Activated CD8-positive, alpha-beta T cell treated with anti-CD3 and anti-CD28 coated beads, Interleukin-2, amount 10 ng/mL, durations not matched to agents 7 days and 5 days (primary cell): ENCODE measurements around the gene FBXO15. TPM values are rescaled to one million over a fixed set of nuclear protein-coding genes. Genes with fewer than 3 reads are reported as not detected.

Experiments
- ATAC-seq: fragments of 150-1000 bp; cut with Tn5 transposase; one replicate; pipeline ENCODE4 v1.10.0; 2021; ENCODE audit warnings: moderate library complexity
- CTCF ChIA-PET: fragments of 350-600 bp; sonication (Branson Sonifier 250); formaldehyde crosslinking; loops from one replicate; lab custom pipeline; 2021; ENCODE audit warnings: antibody characterized with exemption; lab: Charles Lee
- POLR2A ChIA-PET: fragments of 350-600 bp; sonication (Branson Sonifier 250); formaldehyde crosslinking; loops from one replicate; lab custom pipeline; 2021; ENCODE audit warnings: antibody characterized with exemption; lab: Charles Lee
- DNase-seq: peaks from one replicate; pipeline ENCODE4 v3.0.0-alpha.2; 2020
- H3K27ac Mint-ChIP-seq: one replicate; pipeline ENCODE4 v1.8.0; 2021; ENCODE audit warnings: mild to moderate bottlenecking, mixed read lengths
- H3K27me3 Mint-ChIP-seq: one replicate; pipeline ENCODE4 v1.8.0; 2021; ENCODE audit warnings: low read depth, mixed read lengths
- H3K36me3 Mint-ChIP-seq: one replicate; pipeline ENCODE4 v1.8.0; 2021; ENCODE audit warnings: low read depth, mixed read lengths
- H3K4me1 Mint-ChIP-seq: one replicate; pipeline ENCODE4 v1.8.0; 2021; ENCODE audit warnings: low read depth, mixed read lengths
- H3K4me3 Mint-ChIP-seq: one replicate; pipeline ENCODE4 v1.8.0; 2021; ENCODE audit warnings: mild to moderate bottlenecking, mixed read lengths
- H3K9me3 Mint-ChIP-seq: one replicate; pipeline ENCODE4 v1.8.0; 2022; ENCODE audit warnings: mixed read lengths; ENCODE audit not compliant: insufficient read depth
- total RNA-seq, 2 experiments: library from RNA; stranded (reverse); gene quantifications; one replicate each; pipeline ENCODE4 v1.2.3, GENCODE V29; 2021

Gene FBXO15
- total RNA-seq, 2 experiments from 2014 or later = 1.3 to 2.4 TPM

DNA sequence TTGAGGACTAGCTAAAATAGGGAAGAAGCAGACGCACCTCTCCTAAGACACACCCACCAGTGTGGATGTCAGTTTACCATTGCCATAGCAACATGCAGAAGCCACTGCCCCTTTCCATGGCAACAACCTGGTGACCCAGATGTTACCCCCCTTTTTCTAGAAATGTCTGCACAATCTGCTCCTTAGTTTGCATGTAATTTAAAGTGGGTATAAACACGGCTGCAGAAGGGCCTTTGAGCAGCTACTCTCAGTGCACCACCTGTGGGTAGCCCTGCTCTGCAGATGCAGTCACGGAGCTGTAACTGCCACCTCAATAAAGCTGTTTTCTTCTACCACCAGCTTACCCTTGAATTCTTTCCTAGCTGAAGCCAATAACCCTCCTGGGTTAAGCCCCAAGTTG is 87.1 kb downstream of the FBXO15 start:
- Mint-ChIP-seq H3K27me3 (no peaks in the 10 kb centered on the region), H3K36me3 (peaks cover 12% of the 10 kb centered on the region), H3K9me3 (peaks cover 4% of the 10 kb centered on the region), H3K4me3 (no peak overlapping the region), H3K4me1 (peaks cover 29% of the 10 kb centered on the region), H3K27ac (no peak overlapping the region)
- ATAC-seq (no peak), DNase-seq (no peak)
- POLR2A ChIA-PET = interaction anchor here (0.7 to 1.1 kb wide), 2 partner anchors 9 to 22 kb away, joined by 4 to 5 read pairs; no protein-coding TSS in a partner anchor
- CTCF ChIA-PET = interaction anchor here (2.4 to 2.5 kb wide), 2 partner anchors 21 to 22 kb away, joined by 7 to 14 read pairs; no protein-coding TSS in a partner anchor

DNA sequence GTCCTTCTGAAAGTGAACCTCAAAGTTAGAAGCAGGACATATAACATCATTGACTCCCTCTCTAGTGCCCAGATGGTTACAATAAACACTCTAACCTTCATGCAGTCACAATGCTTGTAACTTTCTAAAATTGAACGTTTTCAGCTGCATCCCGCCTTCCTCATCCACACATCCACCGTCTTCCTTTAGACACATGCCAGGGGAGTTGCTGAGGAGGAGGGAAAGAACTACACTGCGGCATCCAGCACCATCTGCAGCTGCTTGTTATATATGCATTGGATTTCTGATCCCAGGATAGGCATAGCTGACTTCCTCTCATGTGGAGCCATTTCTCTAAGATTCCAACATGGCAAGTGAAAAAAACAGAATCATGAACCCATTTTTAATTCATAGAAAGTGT is 96.8 kb downstream of the FBXO15 start:
- no peaks in the 10 kb centered on the region for H3K4me1 Mint-ChIP-seq
- H3K27me3 Mint-ChIP-seq = no peaks in the 10 kb centered on the region
- ATAC-seq (no peak), DNase-seq (no peak)
- no peak overlapping the region for H3K4me3 Mint-ChIP-seq
- no peak overlapping the region for H3K27ac Mint-ChIP-seq
- CTCF ChIA-PET = no interaction called here
- POLR2A ChIA-PET = no interaction called here
- H3K9me3 Mint-ChIP-seq = peaks cover 4% of the 10 kb centered on the region
- peaks cover 8% of the 10 kb centered on the region for H3K36me3 Mint-ChIP-seq

DNA sequence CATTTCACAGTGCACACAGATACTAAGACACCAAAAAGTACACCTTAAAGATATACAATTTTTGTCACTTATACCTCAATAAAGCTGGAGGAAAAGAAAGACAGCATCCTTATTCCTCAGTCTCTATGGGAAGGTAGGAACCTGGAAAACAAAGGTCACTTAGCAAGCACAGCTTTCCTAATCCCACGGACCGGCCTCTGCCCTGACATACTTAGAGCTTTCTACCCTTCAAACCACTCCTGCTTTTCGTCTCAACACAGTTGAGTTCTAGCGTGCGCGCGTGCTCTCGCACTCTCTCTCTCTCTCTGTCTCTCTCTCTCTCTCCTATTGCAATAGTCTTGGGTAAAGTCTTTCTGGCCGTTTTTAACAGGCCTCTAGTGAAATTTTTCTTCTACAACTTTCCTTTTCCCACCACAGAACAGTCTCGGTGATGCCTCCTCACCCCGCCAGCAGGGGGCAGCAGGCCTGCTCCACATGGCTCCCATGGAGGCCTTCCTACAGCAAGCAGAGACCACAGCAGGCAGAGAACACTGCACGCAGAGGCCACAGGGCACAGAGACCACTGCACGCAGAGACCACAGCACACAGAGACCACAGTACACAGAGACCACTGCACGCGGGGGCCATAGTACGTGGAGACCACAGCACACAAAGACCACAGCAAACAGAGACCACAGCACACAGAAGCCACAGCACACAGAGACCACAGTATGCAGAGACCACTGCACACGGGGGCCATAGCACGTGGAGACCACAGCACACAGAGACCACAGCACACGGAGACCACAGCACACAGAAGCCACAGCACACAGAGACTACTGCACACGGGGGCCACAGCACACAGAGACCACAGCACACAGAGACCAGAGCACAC is 106.9 kb downstream of the FBXO15 start:
- ChIA-PET CTCF (interaction anchor here (0.7 to 2.3 kb wide), 9 partner anchors 20 to 163 kb away, joined by 3 to 18 read pairs (median 5); no protein-coding TSS in a partner anchor), POLR2A (interaction anchor here (0.6 to 1.3 kb wide), 2 partner anchors 42 to 1207 kb away, joined by 3 to 4 read pairs; no protein-coding TSS in a partner anchor)
- no peaks in the 10 kb centered on the region for H3K36me3 Mint-ChIP-seq
- ATAC-seq = peak; percentile 75
- no peaks in the 10 kb centered on the region for H3K4me1 Mint-ChIP-seq
- peak; percentile 62 for DNase-seq
- no peaks in the 10 kb centered on the region for H3K9me3 Mint-ChIP-seq
- H3K27me3 Mint-ChIP-seq = no peaks in the 10 kb centered on the region
- H3K4me3 Mint-ChIP-seq = no peak overlapping the region
- H3K27ac Mint-ChIP-seq = no peak overlapping the region

DNA sequence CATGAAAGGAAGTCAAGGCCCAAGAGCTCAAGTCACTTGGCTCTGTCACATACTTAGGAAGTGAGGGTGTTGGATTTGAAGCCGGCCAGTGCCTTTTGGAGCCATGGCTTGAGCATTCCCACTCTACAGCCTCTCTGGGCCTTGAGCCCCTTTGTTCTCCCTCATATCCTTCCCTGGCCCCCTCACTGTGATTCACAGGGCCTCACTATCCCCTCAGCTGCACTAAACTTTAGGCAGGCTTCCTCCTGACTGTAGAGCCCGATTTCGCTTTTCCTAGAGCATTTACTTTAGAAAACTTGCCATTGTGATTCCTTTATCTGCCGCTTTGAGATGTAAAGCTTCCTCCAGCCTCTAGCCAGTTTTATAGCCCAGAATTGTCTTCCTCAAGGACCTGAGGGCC is 107.6 kb downstream of the FBXO15 start:
- POLR2A ChIA-PET = interaction anchor here (0.6 kb wide), 1 partner anchor 1207 kb away, joined by 3 read pairs; no protein-coding TSS in a partner anchor
- no peak for DNase-seq

DNA sequence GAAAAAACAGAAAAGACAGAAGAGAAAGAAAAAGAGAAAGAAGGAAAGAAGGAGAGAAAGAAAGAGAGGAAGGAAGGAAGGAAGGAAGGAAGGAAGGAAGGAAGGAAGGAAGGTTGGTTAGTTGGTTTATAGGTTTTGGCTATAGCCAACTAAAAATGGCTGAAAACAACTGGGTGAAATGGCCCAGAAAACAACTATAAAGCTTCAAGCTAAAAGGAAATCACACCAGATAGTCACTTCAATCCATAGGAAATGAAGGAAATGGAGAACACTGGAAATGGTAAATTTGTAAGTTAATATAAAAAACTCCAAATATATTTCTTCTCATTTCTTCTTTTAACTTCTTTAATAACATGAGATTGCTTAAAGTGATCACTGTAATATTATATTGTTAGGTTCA is 118.5 kb downstream of the FBXO15 start:
- H3K9me3 Mint-ChIP-seq = no peaks in the 10 kb centered on the region
- H3K27ac Mint-ChIP-seq = no peak overlapping the region
- ChIA-PET POLR2A (no interaction called here), CTCF (no interaction called here)
- peaks cover 1% of the 10 kb centered on the region for H3K27me3 Mint-ChIP-seq
- no peaks in the 10 kb centered on the region for H3K4me1 Mint-ChIP-seq
- no peak for DNase-seq
- no peak for ATAC-seq
- H3K36me3 Mint-ChIP-seq = no peaks in the 10 kb centered on the region
- no peak overlapping the region for H3K4me3 Mint-ChIP-seq

More for the DNA sequence above, 107.6 kb downstream of the FBXO15 start:
- H3K4me3 Mint-ChIP-seq = no peak overlapping the region
- no peaks in the 10 kb centered on the region for H3K9me3 Mint-ChIP-seq
- ATAC-seq = no peak
- no peaks in the 10 kb centered on the region for H3K36me3 Mint-ChIP-seq
- no peak overlapping the region for H3K27ac Mint-ChIP-seq
- H3K27me3 Mint-ChIP-seq = no peaks in the 10 kb centered on the region
- CTCF ChIA-PET = interaction anchor here (0.7 to 2.3 kb wide), 10 partner anchors 20 to 162 kb away, joined by 3 to 18 read pairs (median 4); no protein-coding TSS in a partner anchor
- H3K4me1 Mint-ChIP-seq = no peaks in the 10 kb centered on the region

Other genes starting within 250 kb of the FBXO15 start
- 10 to 100 TPM; 37.0 to 42.1 TPM for gene TIMM21, start 689 bp upstream of the FBXO15 start, total RNA-seq
- 10 to 100 TPM; 28.7 to 31.3 TPM for gene CYB5A, start 144.1 kb upstream of the FBXO15 start, total RNA-seq
- gene C18orf63, start 168.0 kb upstream of the FBXO15 start, total RNA-seq = not detected